GM18858 (cell line): ENCODE results near the gene RWDD1.

Experiments used
- ATAC-seq: cut with Tn5 transposase; IDR thresholded peaks from one replicate; pipeline ENCODE4 v1.9.1; 2021; ENCODE audit not compliant: unreplicated experiment

RWDD1 gene

DNA sequence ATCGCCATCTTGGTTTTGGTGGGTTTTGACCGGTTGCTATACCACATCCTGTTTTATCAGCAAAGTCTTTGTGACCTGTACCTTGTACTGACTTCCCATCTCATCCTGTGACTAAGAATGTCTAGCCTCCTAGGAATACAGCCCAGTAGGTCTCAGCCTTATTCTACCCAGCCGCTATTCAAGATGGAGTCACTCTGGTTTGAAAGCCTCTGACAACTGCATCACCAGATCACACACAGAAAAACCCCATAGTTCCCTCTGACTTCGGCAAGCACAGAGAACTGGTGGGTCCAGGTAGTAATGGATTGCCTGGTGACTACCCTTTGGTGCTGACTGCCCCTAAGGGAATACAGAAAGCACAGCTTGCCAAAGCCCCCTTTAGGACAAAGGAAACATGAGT, 34.6 kb downstream of the RWDD1 start:
- ATAC-seq, result no peak

DNA sequence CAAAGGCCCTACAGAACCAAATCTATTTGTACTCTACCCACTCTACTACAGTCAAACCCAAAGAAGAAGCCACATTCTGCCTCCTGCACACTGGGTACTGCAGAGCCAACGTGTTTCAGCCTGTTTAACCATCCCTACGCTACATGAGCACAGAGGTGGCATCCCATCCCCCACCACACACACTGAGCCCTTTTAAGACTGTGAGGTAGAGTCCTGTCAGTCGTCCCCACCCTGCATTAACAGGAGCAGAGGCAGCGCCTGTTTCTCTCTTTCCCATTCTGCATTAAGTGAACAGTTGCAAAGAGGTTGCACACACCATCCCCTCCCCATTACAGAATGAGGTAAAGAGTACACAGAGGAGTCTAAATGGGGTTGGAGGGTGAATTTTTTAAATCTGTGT, 39.8 kb downstream of the RWDD1 start:
- ATAC-seq, result no peak

DNA sequence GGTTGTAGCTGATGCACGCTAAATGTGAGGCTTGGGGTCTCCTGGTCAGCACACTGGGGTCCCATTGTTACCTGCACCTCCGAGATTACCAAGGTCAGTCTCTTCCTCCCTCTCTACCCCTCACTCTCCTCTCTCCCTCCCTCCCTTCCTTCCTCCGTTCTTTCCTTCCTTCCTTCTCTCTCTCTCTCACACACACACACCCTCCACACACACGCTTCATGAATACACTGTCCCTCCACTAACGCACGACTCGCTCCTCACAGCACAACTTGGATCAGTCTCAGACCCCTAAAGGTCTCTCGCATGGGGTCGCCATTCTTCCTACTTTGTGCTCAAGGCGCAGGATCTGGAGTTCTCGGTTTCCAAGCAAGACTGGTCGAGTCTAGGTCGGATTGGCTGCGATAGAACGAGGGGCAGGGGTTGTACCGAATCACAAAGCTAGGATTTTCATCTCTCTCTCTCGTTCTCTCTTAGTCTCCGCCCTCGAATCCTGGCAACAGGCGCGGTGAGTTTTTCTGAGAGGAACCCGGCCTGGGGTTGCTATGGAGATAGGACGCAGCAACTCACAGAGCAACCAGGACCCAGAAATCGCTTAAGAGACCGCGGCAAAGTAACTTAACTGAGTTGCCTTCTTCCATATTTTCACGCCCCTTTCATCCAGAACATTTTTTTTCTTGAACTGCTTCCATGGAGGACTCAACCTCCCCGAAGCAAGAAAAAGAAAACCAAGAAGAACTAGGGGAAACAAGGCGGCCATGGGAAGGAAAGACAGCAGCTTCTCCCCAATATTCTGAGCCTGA, 44.8 kb downstream of the RWDD1 start, which contains the start of gene RSPH4A:
Gene RSPH4A, plus strand, starts transcription at position 543 of the 800 bp plus-strand sequence. Its CDS starts 145 bp downstream, at position 688.
- ATAC-seq, result peak; percentile 99

DNA sequence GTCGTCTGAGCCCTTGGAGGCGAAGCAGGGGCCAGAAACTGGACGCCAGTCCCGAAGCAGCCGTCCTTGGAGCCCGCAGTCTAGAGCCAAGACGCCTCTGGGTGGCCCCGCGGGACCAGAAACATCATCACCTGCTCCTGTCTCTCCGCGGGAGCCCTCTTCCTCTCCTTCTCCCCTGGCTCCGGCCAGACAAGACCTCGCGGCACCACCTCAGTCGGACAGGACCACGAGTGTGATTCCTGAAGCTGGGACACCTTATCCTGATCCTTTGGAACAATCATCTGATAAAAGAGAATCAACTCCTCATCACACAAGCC, 45.4 kb downstream of the RWDD1 start:
- no peak for ATAC-seq

DNA sequence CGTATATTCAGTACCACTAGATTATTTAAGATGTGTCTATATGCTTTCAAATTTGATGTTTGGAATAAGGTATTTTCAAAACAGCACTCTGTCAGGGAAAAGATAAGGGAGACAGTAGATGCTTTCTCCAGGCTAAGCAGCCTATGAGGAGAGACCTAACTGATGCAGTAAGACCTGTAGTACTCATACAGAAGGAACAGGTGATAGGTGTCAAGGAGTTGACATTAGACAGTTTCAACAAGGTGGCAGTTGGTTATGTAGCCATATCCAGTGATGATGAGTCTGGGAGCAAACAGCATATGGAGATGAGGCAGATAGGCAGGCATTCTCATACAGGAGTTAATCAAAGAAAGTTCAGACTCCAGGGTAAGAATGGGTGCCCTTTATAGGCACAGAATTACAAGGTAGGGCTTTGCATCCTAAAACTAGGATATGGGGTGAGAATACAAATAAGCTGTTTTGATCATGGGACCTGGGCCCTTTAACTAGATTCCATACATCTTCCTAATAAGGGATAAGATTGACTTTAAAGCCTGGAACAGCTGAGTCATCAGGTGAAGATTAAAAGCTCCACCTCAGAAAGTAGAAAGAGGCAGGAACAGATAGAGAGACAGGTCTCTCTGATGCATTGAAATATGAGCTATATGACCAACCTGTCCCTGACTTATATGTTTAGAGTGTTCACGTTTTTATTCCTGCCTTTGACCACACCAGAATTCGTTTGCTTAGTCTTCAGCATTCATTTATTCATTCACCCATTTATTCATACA, 52.9 kb downstream of the RWDD1 start:
- ATAC-seq, result no peak

DNA sequence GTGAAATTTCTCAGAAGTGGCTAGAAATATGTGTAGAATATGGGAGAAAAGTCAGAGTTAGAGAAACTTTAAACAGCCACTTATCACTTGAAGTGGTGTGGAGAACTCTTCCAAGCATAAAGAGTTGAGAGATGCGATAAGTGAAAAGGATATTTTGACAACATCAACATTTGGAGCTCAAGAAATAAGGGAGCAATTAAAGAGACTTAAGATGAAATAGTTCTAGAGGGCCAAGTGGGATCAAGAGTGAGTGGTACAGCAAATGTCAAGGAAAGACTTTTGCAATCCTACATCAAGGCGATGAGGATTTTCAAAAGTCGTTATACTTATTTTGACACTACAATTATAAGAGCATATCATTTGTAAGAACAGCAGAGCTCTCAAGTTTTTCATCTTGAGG, 54.6 kb downstream of the RWDD1 start:
- no peak for ATAC-seq

DNA sequence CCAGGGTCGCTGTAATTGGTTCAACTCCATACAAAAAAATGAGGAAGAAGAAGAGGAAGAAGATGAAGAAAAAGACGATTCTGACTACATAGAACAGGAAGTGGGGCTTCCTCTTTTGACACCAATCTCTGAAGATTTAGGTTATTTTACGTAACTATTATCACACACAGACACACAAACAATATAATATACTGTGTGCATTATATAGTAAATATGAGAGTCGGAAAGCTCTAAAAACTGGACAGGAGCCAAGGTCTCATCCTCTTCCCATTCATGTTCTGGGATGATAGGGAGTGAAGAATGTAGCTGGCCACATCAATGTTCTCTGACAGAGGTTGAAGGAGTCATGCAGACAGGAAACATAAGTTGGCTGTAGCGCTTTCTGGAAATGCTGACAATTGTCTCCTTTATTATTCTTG, 58.3 kb downstream of the RWDD1 start:
- no peak for ATAC-seq

DNA sequence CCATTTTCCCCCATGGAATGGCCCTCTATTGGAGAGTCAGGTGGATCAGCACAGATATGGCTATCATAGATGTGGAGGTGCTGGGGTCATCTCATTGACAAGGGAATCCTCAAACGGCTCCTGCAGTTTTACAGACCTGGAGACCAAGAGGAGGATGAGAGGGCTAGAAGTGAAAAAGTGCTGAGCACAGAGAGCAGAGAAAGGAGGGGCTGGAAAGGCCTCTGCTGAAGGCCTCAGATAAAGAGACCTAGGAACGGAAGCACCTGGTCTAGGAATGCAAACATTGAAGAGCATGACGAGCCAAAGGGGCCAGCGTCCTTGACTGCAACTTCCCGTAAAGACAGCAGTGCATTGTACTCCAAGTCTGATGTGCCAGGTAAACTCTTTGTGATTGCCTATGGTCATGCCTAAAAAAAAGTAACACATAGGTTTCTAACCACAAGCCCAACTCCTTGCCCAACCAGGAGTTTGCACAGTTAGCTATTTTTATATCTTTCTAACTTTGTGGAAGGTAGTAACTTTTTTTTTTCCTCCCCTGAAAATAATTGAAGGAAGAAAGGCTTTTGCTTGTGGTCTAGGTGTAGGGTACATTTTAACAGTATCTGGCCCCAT, 60.2 kb downstream of the RWDD1 start:
- no peak for ATAC-seq

DNA sequence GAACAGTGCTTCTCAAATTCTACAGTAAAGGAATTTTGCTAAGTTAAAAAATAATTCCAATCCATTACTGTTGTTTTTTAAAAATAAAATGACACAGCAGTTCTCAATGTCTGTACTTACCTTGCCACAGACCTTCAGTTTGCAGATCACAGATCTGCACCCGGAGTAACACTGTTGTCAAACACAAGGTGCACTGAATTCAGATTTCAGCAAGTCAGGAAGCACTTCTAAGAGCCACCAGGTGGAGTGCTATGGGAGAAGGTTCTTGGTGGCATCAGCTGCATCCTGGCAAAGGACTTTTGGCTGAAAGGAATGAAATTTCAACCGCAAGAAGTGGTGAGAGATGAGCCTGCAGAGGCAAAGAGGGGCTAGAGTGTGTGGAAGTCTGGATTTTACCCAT, 62.4 kb downstream of the RWDD1 start:
- no peak for ATAC-seq
